ENCODE measurements around the gene NPR3.

The NPR3 gene

DNA sequence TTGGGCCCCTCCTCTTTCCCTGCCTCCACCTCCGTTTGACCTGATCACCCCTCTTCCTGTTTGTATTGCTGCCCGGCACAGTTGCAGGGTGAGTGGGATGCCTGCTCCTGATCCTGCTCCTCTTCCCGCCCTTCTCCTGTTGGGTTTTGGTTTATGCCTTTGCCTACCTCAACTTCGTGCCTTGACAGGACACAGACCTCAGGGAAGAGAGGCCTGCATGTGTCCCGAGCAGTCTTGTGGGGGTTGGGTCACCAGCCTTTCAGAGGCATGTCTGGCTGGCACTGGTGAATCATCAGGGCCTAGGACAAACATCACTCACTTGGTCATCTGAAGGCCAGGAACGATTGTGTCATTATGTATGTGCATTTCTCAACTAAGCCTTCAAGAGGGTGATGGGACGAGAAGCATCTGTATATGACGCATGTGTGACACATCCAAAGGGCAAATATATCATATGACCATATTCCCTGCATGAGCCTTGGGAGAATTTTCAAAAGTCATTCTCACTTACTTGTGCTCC lies 56.9 kb downstream of the NPR3 start:
- whole genome bisulfite sequencing = 22% methylated on average over 8 of the region's 8 CpGs
- Histone ChIP-seq H3K4me1 (ENCODE audit: control insufficient read depth, insufficient read depth, low read depth, low read length) (peaks cover 4% of the 10 kb centered on the region), H3K79me1 (replicated peaks; ENCODE audit: low read length, poor library complexity, severe bottlenecking) (no peaks in the 10 kb centered on the region), H2BK5ac (ENCODE audit: low read depth, low read length, poor library complexity, severe bottlenecking) (no peak overlapping the region), H3K9ac (ENCODE audit: low read length) (no peak overlapping the region), H3K27me3 (ENCODE audit: control insufficient read depth in 1 of 2, insufficient read depth in 1 of 2, low read length in 2 of 2) (no peaks in the 10 kb centered on the region), H3K27ac (ENCODE audit: low read length, poor library complexity, severe bottlenecking) (no peak overlapping the region), H3K4ac (ENCODE audit: low read depth in 1 of 2, low read length in 2 of 2) (no peak overlapping the region), H2AFZ (ENCODE audit: low read depth, low read length) (no peak overlapping the region), H3K4me3 (ENCODE audit: insufficient read depth in 1 of 2, low read depth in 1 of 2, low read length in 2 of 2) (no peak overlapping the region), H3K4me2 (ENCODE audit: low read length, poor library complexity, severe bottlenecking) (no peak overlapping the region), H3K14ac (ENCODE audit: low read length in 2 of 2) (no peak overlapping the region), H2BK12ac (ENCODE audit: low read length in 2 of 2) (no peak overlapping the region), H2BK15ac (ENCODE audit: low read depth, poor library complexity, severe bottlenecking) (no peak overlapping the region), H4K8ac (ENCODE audit: low read length) (no peak overlapping the region), H3K23ac (ENCODE audit: low read length in 2 of 2) (no peak overlapping the region), H3K36me3 (ENCODE audit: control insufficient read depth in 1 of 2, insufficient read depth in 2 of 2, low read depth in 1 of 2, low read length in 2 of 2) (no peaks in the 10 kb centered on the region), H2AK5ac (ENCODE audit: low read length, severe bottlenecking) (no peak overlapping the region), H3K9me3 (ENCODE audit: control insufficient read depth, low read length) (no peaks in the 10 kb centered on the region), H2BK120ac (ENCODE audit: low read depth, low read length) (no peak overlapping the region), H4K91ac (ENCODE audit: low read length) (no peak overlapping the region), H3K18ac (ENCODE audit: low read depth in 1 of 2, low read length in 2 of 2) (peak overlapping the region in 1 of 2 experiments; percentile 61)
- DNase-seq = peak; percentile 97

DNA sequence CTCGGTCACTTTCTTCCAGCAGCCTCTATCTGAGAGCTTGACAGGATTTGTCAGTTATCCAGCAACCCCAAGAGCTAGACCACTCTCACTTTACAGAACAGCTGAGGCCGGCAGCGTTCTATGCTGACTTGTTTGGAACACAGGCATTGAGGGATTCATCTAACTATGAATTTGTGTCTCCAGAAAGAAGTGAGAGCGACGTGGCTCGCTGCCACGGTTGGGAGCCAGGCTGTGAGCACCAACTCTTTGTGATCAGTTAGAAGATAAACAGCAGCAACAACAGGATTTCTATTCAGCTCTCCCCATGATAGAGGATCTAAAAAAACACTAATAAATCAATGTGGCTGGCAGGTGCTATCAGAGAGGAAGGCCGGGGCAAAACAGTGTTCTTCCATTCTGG lies 58.6 kb downstream of the NPR3 start:
- Histone ChIP-seq H2BK15ac (ENCODE audit: low read depth, poor library complexity, severe bottlenecking) (no peak overlapping the region), H3K18ac (ENCODE audit: low read depth in 1 of 2, low read length in 2 of 2) (peak overlapping the region in 1 of 2 experiments; percentile 26), H4K91ac (ENCODE audit: low read length) (no peak overlapping the region), H2AFZ (ENCODE audit: low read depth, low read length) (no peak overlapping the region), H3K14ac (ENCODE audit: low read length in 2 of 2) (no peak overlapping the region), H3K4me1 (ENCODE audit: control insufficient read depth, insufficient read depth, low read depth, low read length) (peaks cover 4% of the 10 kb centered on the region), H3K9me3 (ENCODE audit: control insufficient read depth, low read length) (no peaks in the 10 kb centered on the region), H3K23ac (ENCODE audit: low read length in 2 of 2) (no peak overlapping the region), H4K8ac (ENCODE audit: low read length) (no peak overlapping the region), H2BK120ac (ENCODE audit: low read depth, low read length) (no peak overlapping the region), H2BK5ac (ENCODE audit: low read depth, low read length, poor library complexity, severe bottlenecking) (peak overlapping the region; percentile 14), H3K4me3 (ENCODE audit: insufficient read depth in 1 of 2, low read depth in 1 of 2, low read length in 2 of 2) (no peak overlapping the region), H3K4ac (ENCODE audit: low read depth in 1 of 2, low read length in 2 of 2) (no peak overlapping the region), H3K27ac (ENCODE audit: low read length, poor library complexity, severe bottlenecking) (no peak overlapping the region), H3K4me2 (ENCODE audit: low read length, poor library complexity, severe bottlenecking) (no peak overlapping the region), H2BK12ac (ENCODE audit: low read length in 2 of 2) (no peak overlapping the region), H3K9ac (ENCODE audit: low read length) (no peak overlapping the region), H3K36me3 (ENCODE audit: control insufficient read depth in 1 of 2, insufficient read depth in 2 of 2, low read depth in 1 of 2, low read length in 2 of 2) (no peaks in the 10 kb centered on the region), H3K79me1 (replicated peaks; ENCODE audit: low read length, poor library complexity, severe bottlenecking) (no peaks in the 10 kb centered on the region), H2AK5ac (ENCODE audit: low read length, severe bottlenecking) (no peak overlapping the region), H3K27me3 (ENCODE audit: control insufficient read depth in 1 of 2, insufficient read depth in 1 of 2, low read length in 2 of 2) (no peaks in the 10 kb centered on the region)
- WGBS = 91% methylated on average over 5 of the region's 8 CpGs
- DNase-seq = no peak

DNA sequence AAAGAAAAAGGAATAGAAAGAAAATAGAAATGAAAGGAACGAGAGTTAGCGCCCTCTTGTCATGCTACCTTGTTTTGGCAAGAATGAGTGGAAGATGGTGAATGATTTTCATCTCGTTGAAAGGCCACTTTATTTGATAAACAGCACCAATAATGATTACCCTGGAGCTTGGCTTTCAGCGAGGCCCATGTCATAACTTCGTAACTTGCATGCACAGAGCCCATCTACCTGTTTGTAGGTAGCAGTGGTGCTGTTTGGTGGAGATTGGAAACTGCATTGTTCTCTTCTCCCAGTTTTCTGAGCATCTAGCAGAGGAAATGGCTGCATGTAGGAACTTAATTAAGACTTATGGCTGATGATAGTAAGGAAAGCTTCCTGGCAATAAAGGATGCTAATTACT lies 59.3 kb downstream of the NPR3 start:
- H3K9me3 ChIP-seq (ENCODE audit: control insufficient read depth, low read length) = no peaks in the 10 kb centered on the region
- no peak overlapping the region for H3K14ac ChIP-seq (ENCODE audit: low read length in 2 of 2)
- no peaks in the 10 kb centered on the region for H3K27me3 ChIP-seq (ENCODE audit: control insufficient read depth in 1 of 2, insufficient read depth in 1 of 2, low read length in 2 of 2)
- no peak overlapping the region for H4K91ac ChIP-seq (ENCODE audit: low read length)
- H3K4me3 ChIP-seq (ENCODE audit: insufficient read depth in 1 of 2, low read depth in 1 of 2, low read length in 2 of 2) = no peak overlapping the region
- no peak overlapping the region for H3K18ac ChIP-seq (ENCODE audit: low read depth in 1 of 2, low read length in 2 of 2)
- H2BK120ac ChIP-seq (ENCODE audit: low read depth, low read length) = no peak overlapping the region
- no peak for DNase-seq
- no peak overlapping the region for H4K8ac ChIP-seq (ENCODE audit: low read length)
- H3K4ac ChIP-seq (ENCODE audit: low read depth in 1 of 2, low read length in 2 of 2) = no peak overlapping the region
- no peak overlapping the region for H2BK5ac ChIP-seq (ENCODE audit: low read depth, low read length, poor library complexity, severe bottlenecking)
- no peak overlapping the region for H3K4me2 ChIP-seq (ENCODE audit: low read length, poor library complexity, severe bottlenecking)
- no peaks in the 10 kb centered on the region for H3K79me1 ChIP-seq (replicated peaks; ENCODE audit: low read length, poor library complexity, severe bottlenecking)
- 92% methylated on average over 5 of the region's 5 CpGs for WGBS
- H2AFZ ChIP-seq (ENCODE audit: low read depth, low read length) = no peak overlapping the region
- H2BK15ac ChIP-seq (ENCODE audit: low read depth, poor library complexity, severe bottlenecking) = no peak overlapping the region
- peaks cover 4% of the 10 kb centered on the region for H3K4me1 ChIP-seq (ENCODE audit: control insufficient read depth, insufficient read depth, low read depth, low read length)
- H3K9ac ChIP-seq (ENCODE audit: low read length) = no peak overlapping the region
- H3K27ac ChIP-seq (ENCODE audit: low read length, poor library complexity, severe bottlenecking) = no peak overlapping the region
- no peak overlapping the region for H2AK5ac ChIP-seq (ENCODE audit: low read length, severe bottlenecking)
- H3K23ac ChIP-seq (ENCODE audit: low read length in 2 of 2) = no peak overlapping the region
- H2BK12ac ChIP-seq (ENCODE audit: low read length in 2 of 2) = no peak overlapping the region
- no peaks in the 10 kb centered on the region for H3K36me3 ChIP-seq (ENCODE audit: control insufficient read depth in 1 of 2, insufficient read depth in 2 of 2, low read depth in 1 of 2, low read length in 2 of 2)

DNA sequence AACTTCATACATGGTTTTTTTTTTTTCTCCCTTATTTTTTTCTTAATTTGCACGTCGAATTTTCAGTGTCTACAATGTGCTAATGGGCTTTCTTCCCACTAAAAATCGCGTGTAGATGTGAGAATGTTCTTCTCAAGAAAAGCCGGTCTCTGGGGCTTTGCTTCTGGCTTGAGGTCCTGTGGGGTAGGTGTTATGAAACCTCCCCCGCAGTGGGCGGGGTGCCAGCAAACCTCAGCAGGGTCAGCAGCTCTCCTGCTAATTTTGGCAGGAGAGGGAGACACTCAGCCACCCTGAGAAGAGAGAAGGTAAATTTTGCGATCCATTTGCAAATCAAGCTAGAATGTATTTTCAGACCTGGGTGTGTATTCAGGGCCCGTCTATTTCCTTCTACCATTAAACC lies 59.9 kb downstream of the NPR3 start:
- H3K36me3 ChIP-seq (ENCODE audit: control insufficient read depth in 1 of 2, insufficient read depth in 2 of 2, low read depth in 1 of 2, low read length in 2 of 2) = no peaks in the 10 kb centered on the region
- 90% methylated on average over 9 of the region's 9 CpGs for WGBS
- no peak overlapping the region for H2BK5ac ChIP-seq (ENCODE audit: low read depth, low read length, poor library complexity, severe bottlenecking)
- DNase-seq = no peak
- no peak overlapping the region for H3K4me3 ChIP-seq (ENCODE audit: insufficient read depth in 1 of 2, low read depth in 1 of 2, low read length in 2 of 2)
- no peak overlapping the region for H2BK120ac ChIP-seq (ENCODE audit: low read depth, low read length)
- peaks cover 4% of the 10 kb centered on the region for H3K4me1 ChIP-seq (ENCODE audit: control insufficient read depth, insufficient read depth, low read depth, low read length)
- H2AK5ac ChIP-seq (ENCODE audit: low read length, severe bottlenecking) = no peak overlapping the region
- H3K4ac ChIP-seq (ENCODE audit: low read depth in 1 of 2, low read length in 2 of 2) = no peak overlapping the region
- H3K23ac ChIP-seq (ENCODE audit: low read length in 2 of 2) = no peak overlapping the region
- no peaks in the 10 kb centered on the region for H3K9me3 ChIP-seq (ENCODE audit: control insufficient read depth, low read length)
- no peak overlapping the region for H4K91ac ChIP-seq (ENCODE audit: low read length)
- no peak overlapping the region for H3K4me2 ChIP-seq (ENCODE audit: low read length, poor library complexity, severe bottlenecking)
- H3K27ac ChIP-seq (ENCODE audit: low read length, poor library complexity, severe bottlenecking) = no peak overlapping the region
- no peaks in the 10 kb centered on the region for H3K79me1 ChIP-seq (replicated peaks; ENCODE audit: low read length, poor library complexity, severe bottlenecking)
- H3K9ac ChIP-seq (ENCODE audit: low read length) = no peak overlapping the region
- H2BK15ac ChIP-seq (ENCODE audit: low read depth, poor library complexity, severe bottlenecking) = no peak overlapping the region
- no peak overlapping the region for H2AFZ ChIP-seq (ENCODE audit: low read depth, low read length)
- H3K27me3 ChIP-seq (ENCODE audit: control insufficient read depth in 1 of 2, insufficient read depth in 1 of 2, low read length in 2 of 2) = no peaks in the 10 kb centered on the region
- H3K14ac ChIP-seq (ENCODE audit: low read length in 2 of 2) = no peak overlapping the region
- H2BK12ac ChIP-seq (ENCODE audit: low read length in 2 of 2) = no peak overlapping the region
- no peak overlapping the region for H3K18ac ChIP-seq (ENCODE audit: low read depth in 1 of 2, low read length in 2 of 2)
- no peak overlapping the region for H4K8ac ChIP-seq (ENCODE audit: low read length)

All from mesenchymal stem cell (in vitro differentiated cells and primary cell).